GM12878 (cell line): ENCODE measurements around the gene COPS8. TPM values are rescaled to one million over a fixed set of nuclear protein-coding genes. Genes with fewer than 3 reads are reported as not detected.

Source experiments
- ATAC-seq: fragments of 200-7000 bp; cut with Tn5 transposase; 3 replicates; pipeline ENCODE4 v1.9.1; 2020; ENCODE audit warnings: mild to moderate bottlenecking, moderate library complexity
- BruUV-seq: library from RNA; stranded (reverse); fragments of 400-500 nt; replicated peaks from 2 replicates; lab custom pipeline; 2021; lab: Mats Ljungman, UMichigan
- CTCF ChIA-PET: fragments of 300-600 bp; sonication (Branson Sonifier 250); formaldehyde crosslinking; extraction: SDS; loops from one replicate; lab custom pipeline; 2021; ENCODE audit warnings: inconsistent platforms; lab: Yijun Ruan, JAX
- POLR2A ChIA-PET: fragments of 350-600 bp; formaldehyde crosslinking; extraction: SDS; loops from one replicate; lab custom pipeline; 2021; ENCODE audit warnings: inconsistent platforms; lab: Charles Lee
- RAD21 ChIA-PET: fragments of 300-600 bp; sonication (Branson Sonifier 250); formaldehyde crosslinking; loops from one replicate; lab custom pipeline; 2023; ENCODE audit warnings: antibody characterized with exemption; ENCODE audit not compliant: unreplicated experiment; lab: Charles Lee
- SMC1A ChIA-PET: fragments of 300-600 bp; sonication (Branson Sonifier 250); formaldehyde crosslinking; loops from one replicate; lab custom pipeline; 2023; ENCODE audit not compliant: unreplicated experiment, uncharacterized antibody; lab: Charles Lee
- DNase-seq: peaks from one replicate; pipeline ENCODE4 v3.0.0-alpha.2; 2011; ENCODE audit warnings: low read depth, low spot score
- FAIRE-seq: peaks from 3 replicates; lab custom pipeline; 2011; peaks lifted over from hg19 to GRCh38; lab: Jason Lieb, UNC
- H2AFZ ChIP-seq: 2 replicates; pipeline ENCODE4 v1.6.0; 2011; ENCODE audit warnings: low read depth, low read length, control low read depth; ENCODE audit not compliant: control insufficient read depth
- H3K27ac ChIP-seq: 2 replicates; pipeline ENCODE4 v1.5.1; 2011; ENCODE audit warnings: control low read depth; ENCODE audit not compliant: control insufficient read depth, insufficient read depth
- H3K27me3 ChIP-seq, 2 experiments: replicated peaks in 1 of 2; 2 replicates each; pipeline versions ENCODE4 v1.6.0 to v1.6.1; 2011; ENCODE audit warnings: low read length in 1 of 2; ENCODE audit not compliant: control insufficient read depth in 2 of 2, insufficient read depth in 2 of 2
- H3K36me3 ChIP-seq, 2 experiments: 2 replicates each; pipeline ENCODE4 v1.5.1; 2011; ENCODE audit warnings: low read length in 1 of 2; ENCODE audit not compliant: control insufficient read depth in 2 of 2, insufficient read depth in 2 of 2
- H3K4me1 ChIP-seq: 2 replicates; pipeline ENCODE4 v1.6.1; 2011; ENCODE audit warnings: mild to moderate bottlenecking, low read length, moderate library complexity, mixed read lengths; ENCODE audit not compliant: control insufficient read depth, insufficient read depth
- H3K4me2 ChIP-seq: 2 replicates; pipeline ENCODE4 v1.6.0; 2011; ENCODE audit warnings: control low read depth; ENCODE audit not compliant: control insufficient read depth, insufficient read depth
- H3K4me3 ChIP-seq: fragments of 200-600 bp; sonication (generic); 2 replicates; pipeline ENCODE4 v1.5.1; 2016
- H3K79me2 ChIP-seq: 2 replicates; pipeline ENCODE4 v1.6.0; 2011; ENCODE audit warnings: low read length; ENCODE audit not compliant: control insufficient read depth, insufficient read depth
- H3K9ac ChIP-seq: 2 replicates; pipeline ENCODE4 v1.8.0; 2011; ENCODE audit warnings: low read length, control low read depth, mixed read lengths; ENCODE audit not compliant: control insufficient read depth, insufficient read depth
- H3K9me3 ChIP-seq: replicated peaks from 3 replicates; pipeline ENCODE4 v1.5.1; 2011; ENCODE audit warnings: mild to moderate bottlenecking, low read length; ENCODE audit not compliant: control insufficient read depth, insufficient read depth
- H4K20me1 ChIP-seq: 2 replicates; pipeline ENCODE4 v1.6.0; 2011; ENCODE audit not compliant: control insufficient read depth, insufficient read depth
- E2F4 ChIP-seq: IDR thresholded peaks from 2 replicates; pipeline ENCODE4 v1.6.1; 2012; ENCODE audit warnings: low read depth, low read length, improper control_type of control experiment
- E4F1 ChIP-seq: fragments of 450-650 bp; IDR thresholded peaks from 2 replicates; pipeline ENCODE4 v1.6.1; 2018; ENCODE audit warnings: borderline replicate concordance, mild to moderate bottlenecking; ENCODE audit not compliant: partially characterized antibody
- GABPA ChIP-seq: IDR thresholded peaks from 2 replicates; pipeline ENCODE4 v1.6.1; 2014; ENCODE audit warnings: antibody characterized with exemption, low read depth, mild to moderate bottlenecking, inconsistent platforms
- NFYA ChIP-seq: IDR thresholded peaks from 2 replicates; pipeline ENCODE4 v1.6.1; 2011; ENCODE audit warnings: low read depth, mild to moderate bottlenecking, low read length, improper control_type of control experiment, borderline replicate concordance
- NR2F1 ChIP-seq: fragments of 450-650 bp; conservative IDR thresholded peaks from 2 replicates; pipeline ENCODE4 v1.6.1; 2017; ENCODE audit warnings: mild to moderate bottlenecking
- RCOR1 ChIP-seq: conservative IDR thresholded peaks from 2 replicates; pipeline ENCODE4 v1.6.1; 2012; ENCODE audit warnings: low read depth, low read length, improper control_type of control experiment
- SP1 ChIP-seq: IDR thresholded peaks from one replicate; pipeline ENCODE4 v1.6.1; 2011; ENCODE audit warnings: low read depth, low read length
- STAT3 ChIP-seq: IDR thresholded peaks from 2 replicates; pipeline ENCODE4 v1.6.1; 2011; ENCODE audit warnings: low read depth, low read length, improper control_type of control experiment
- TCF12 ChIP-seq: IDR thresholded peaks from 2 replicates; pipeline ENCODE4 v1.6.1; 2011; ENCODE audit warnings: low read depth, mild to moderate bottlenecking, low read length
- WGBS: methylation state at CpG from one replicate; pipeline ENCODE4 v1.1.6; 2016; ENCODE audit warnings: low lambda C conversion rate; ENCODE audit not compliant: insufficient replicate concordance, insufficient coverage; ENCODE audit errors: missing lambda C conversion rate; 5-methylcytosine and 5-hydroxymethylcytosine counted together
- in situ Hi-C: fragments of 300-500 bp; cut with MboI; formaldehyde crosslinking; loops from 9 replicates; pipeline ENCODE4 v1.14.3; 2018; ENCODE audit warnings: mixed read lengths
- intact Hi-C: fragments of 100-400 bp; cut with micrococcal nuclease; formaldehyde crosslinking; loops from one replicate; pipeline ENCODE4 v1.14.2; 2022; ENCODE audit not compliant: unreplicated experiment
- polyA plus RNA-seq, 11 experiments: library from polyadenylated mRNA; depleted of rRNA in 4 of 11; unstranded in 6 of 11; stranded (reverse) in 5 of 11; fragments of >200 nt; fragmentation: Nextera tagmentation in 4 of 11; fragmentation: Illumina TruSeq in 1 of 11; extraction: Ambion mirVana in 4 of 11; extraction: Trizol in 1 of 11; gene quantifications; 1 replicate in 1 of 11; 2 replicates in 10 of 11; pipeline versions ENCODE4 v1.2.1 to v1.2.3, GENCODE V29; 2011 to 2016; ENCODE audit warnings: inconsistent platforms in 2 of 11, missing spikeins in 2 of 11, low read depth in 1 of 11
- total RNA-seq, 4 experiments: library from RNA; depleted of rRNA in 3 of 4; stranded (reverse); fragments of >200 nt in 3 of 4; fragmentation: Illumina TruSeq in 1 of 4; extraction: Trizol in 1 of 4; gene quantifications; 2 replicates each; pipeline versions ENCODE4 v1.2.1 to v1.2.3, GENCODE V29; 2013 to 2021
- TF ChIP-seq, protein P1 (sequence below): fragments of 450-650 bp; formaldehyde crosslinking; IDR thresholded peaks from 2 replicates; pipeline ENCODE4 v1.4.0; 2020; ENCODE audit warnings: mild to moderate bottlenecking, moderate library complexity
- TF ChIP-seq, protein P2 (sequence below): fragments of 450-650 bp; IDR thresholded peaks from 2 replicates; pipeline ENCODE4 v1.6.1; 2017; ENCODE audit warnings: mild to moderate bottlenecking, moderate library complexity

The COPS8 gene
- total and polyA plus RNA-seq, 10 of the 15 experiments (the other 5 are each of a cell fraction or from before 2014, with no cell fraction given) = 44.0 to 134 (median 107) TPM

DNA sequence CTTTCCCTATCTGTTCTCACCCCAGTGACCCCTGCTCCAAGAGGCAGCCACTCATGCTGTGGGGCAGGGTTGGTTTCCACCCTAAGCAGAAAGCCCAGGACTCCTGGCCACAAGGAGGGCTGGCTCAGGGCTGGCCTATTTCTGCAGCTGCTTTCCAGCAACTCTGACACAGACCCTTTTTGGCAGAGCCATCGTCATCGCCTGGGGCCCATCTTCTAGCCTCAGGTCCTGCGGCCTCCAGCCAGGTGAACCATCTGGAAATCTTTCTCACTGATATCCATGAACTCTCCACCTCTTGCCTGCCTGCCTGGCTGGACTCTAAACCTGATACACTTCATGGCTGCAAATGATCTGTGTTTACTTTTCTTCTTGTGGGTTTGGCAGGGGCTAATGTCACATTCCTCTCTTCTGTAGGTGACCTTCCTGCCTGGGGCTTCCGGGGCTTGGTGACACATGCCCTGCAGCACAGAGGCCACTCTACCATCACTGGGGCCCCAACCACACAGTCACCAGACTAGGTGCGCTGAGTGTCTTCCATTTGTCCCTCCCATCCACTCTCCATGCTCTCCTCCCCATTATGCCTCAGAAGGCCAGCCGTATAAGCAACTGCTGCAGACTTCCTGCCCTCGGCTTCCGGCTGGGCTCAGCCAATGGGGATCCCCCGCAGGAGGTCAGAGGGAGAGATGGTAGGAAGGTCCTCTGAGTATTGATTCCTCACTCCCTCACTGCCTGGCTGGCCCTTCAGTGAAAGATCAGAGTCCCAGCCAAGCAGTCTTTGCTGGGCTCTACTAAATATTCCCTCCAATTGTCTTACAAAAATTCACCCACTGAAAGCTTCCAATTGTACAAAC is 9.7 kb upstream of the COPS8 start:
- Histone ChIP-seq H3K36me3 (no peaks in the 10 kb centered on the region), H3K27me3 (no peaks in the 10 kb centered on the region), H3K9me3 (no peaks in the 10 kb centered on the region), H3K4me1 (no peaks in the 10 kb centered on the region), H3K4me3 (no peak overlapping the region), H3K79me2 (no peaks in the 10 kb centered on the region), H3K9ac (no peak overlapping the region), H3K4me2 (no peak overlapping the region), H4K20me1 (0 out of 2 replicates have a peak, but pooled peaks cover 2% of the 10 kb centered on the region), H3K27ac (no peak overlapping the region), H2AFZ (no peak overlapping the region)
- ChIA-PET CTCF (interaction anchor here (1.0 to 3.6 kb wide), 4 partner anchors 10 to 1310 kb away, joined by 3 to 20 read pairs (median 4); partner anchors contain the start of gene COPS8), RAD21 (interaction anchor here (0.6 kb wide), 1 partner anchor 1308 kb away, joined by 4 read pairs; no protein-coding TSS in a partner anchor), POLR2A (no interaction called here), SMC1A (interaction anchor here (5.0 kb wide), 1 partner anchor 10 kb away, joined by 16 read pairs; the partner anchor contains the start of gene COPS8)
- no peak for ATAC-seq
- FAIRE-seq = no peak
- BruUV-seq = no TSS peak
- no peak for DNase-seq
- 82% methylated on average over 9 of the region's 9 CpGs for WGBS
- intact Hi-C loops (no loop called here), in situ Hi-C loops (no loop called here)
- TF ChIP-seq GABPA = no peak
- no peak for TF ChIP-seq NR2F1
- no peak for TF ChIP-seq NFYA
- TF ChIP-seq E2F4 = no peak
- no peak for TF ChIP-seq E4F1
- TF ChIP-seq STAT3 = no peak
- TF ChIP-seq, protein P1, sequence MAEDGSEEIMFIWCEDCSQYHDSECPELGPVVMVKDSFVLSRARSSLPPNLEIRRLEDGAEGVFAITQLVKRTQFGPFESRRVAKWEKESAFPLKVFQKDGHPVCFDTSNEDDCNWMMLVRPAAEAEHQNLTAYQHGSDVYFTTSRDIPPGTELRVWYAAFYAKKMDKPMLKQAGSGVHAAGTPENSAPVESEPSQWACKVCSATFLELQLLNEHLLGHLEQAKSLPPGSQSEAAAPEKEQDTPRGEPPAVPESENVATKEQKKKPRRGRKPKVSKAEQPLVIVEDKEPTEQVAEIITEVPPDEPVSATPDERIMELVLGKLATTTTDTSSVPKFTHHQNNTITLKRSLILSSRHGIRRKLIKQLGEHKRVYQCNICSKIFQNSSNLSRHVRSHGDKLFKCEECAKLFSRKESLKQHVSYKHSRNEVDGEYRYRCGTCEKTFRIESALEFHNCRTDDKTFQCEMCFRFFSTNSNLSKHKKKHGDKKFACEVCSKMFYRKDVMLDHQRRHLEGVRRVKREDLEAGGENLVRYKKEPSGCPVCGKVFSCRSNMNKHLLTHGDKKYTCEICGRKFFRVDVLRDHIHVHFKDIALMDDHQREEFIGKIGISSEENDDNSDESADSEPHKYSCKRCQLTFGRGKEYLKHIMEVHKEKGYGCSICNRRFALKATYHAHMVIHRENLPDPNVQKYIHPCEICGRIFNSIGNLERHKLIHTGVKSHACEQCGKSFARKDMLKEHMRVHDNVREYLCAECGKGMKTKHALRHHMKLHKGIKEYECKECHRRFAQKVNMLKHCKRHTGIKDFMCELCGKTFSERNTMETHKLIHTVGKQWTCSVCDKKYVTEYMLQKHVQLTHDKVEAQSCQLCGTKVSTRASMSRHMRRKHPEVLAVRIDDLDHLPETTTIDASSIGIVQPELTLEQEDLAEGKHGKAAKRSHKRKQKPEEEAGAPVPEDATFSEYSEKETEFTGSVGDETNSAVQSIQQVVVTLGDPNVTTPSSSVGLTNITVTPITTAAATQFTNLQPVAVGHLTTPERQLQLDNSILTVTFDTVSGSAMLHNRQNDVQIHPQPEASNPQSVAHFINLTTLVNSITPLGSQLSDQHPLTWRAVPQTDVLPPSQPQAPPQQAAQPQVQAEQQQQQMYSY (CRISPR knock-in tag) = no peak
- no peak for TF ChIP-seq SP1
- TF ChIP-seq, protein P2, sequence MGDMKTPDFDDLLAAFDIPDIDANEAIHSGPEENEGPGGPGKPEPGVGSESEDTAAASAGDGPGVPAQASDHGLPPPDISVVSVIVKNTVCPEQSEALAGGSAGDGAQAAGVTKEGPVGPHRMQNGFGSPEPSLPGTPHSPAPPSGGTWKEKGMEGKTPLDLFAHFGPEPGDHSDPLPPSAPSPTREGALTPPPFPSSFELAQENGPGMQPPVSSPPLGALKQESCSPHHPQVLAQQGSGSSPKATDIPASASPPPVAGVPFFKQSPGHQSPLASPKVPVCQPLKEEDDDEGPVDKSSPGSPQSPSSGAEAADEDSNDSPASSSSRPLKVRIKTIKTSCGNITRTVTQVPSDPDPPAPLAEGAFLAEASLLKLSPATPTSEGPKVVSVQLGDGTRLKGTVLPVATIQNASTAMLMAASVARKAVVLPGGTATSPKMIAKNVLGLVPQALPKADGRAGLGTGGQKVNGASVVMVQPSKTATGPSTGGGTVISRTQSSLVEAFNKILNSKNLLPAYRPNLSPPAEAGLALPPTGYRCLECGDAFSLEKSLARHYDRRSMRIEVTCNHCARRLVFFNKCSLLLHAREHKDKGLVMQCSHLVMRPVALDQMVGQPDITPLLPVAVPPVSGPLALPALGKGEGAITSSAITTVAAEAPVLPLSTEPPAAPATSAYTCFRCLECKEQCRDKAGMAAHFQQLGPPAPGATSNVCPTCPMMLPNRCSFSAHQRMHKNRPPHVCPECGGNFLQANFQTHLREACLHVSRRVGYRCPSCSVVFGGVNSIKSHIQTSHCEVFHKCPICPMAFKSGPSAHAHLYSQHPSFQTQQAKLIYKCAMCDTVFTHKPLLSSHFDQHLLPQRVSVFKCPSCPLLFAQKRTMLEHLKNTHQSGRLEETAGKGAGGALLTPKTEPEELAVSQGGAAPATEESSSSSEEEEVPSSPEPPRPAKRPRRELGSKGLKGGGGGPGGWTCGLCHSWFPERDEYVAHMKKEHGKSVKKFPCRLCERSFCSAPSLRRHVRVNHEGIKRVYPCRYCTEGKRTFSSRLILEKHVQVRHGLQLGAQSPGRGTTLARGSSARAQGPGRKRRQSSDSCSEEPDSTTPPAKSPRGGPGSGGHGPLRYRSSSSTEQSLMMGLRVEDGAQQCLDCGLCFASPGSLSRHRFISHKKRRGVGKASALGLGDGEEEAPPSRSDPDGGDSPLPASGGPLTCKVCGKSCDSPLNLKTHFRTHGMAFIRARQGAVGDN = no peak
- no peak for TF ChIP-seq TCF12
- no peak for TF ChIP-seq RCOR1
